Smooth muscle cell (in vitro differentiated cells): ENCODE results near the gene KRIT1. TPM values are rescaled to one million over a fixed set of nuclear protein-coding genes. Genes with fewer than 3 reads are reported as not detected.

Experiments
- DNase-seq: peaks from one replicate; lab custom pipeline; 2025; ENCODE audit not compliant: unreplicated experiment; lab: John Stamatoyannopoulos, UW
- H2AFZ ChIP-seq: fragments of 200-600 bp; sonication (generic); 2 replicates; pipeline ENCODE4 v1.6.0; 2016; ENCODE audit warnings: antibody characterized with exemption, low read depth, mild to moderate bottlenecking
- H3F3A ChIP-seq: fragments of 200-600 bp; sonication (generic); 2 replicates; pipeline ENCODE4 v1.6.0; 2017; ENCODE audit warnings: antibody characterized with exemption, low read depth
- H3K27ac ChIP-seq: fragments of 200-600 bp; sonication (generic); 2 replicates; pipeline ENCODE4 v1.5.1; 2016; ENCODE audit warnings: low read depth, mild to moderate bottlenecking
- H3K27me3 ChIP-seq: fragments of 200-600 bp; sonication (generic); 2 replicates; pipeline ENCODE4 v1.6.1; 2016; ENCODE audit warnings: low read depth, mild to moderate bottlenecking
- H3K36me3 ChIP-seq: fragments of 200-600 bp; sonication (generic); 2 replicates; pipeline ENCODE4 v1.5.1; 2016; ENCODE audit warnings: low read depth
- H3K4me1 ChIP-seq: fragments of 200-600 bp; sonication (generic); 2 replicates; pipeline ENCODE4 v1.5.1; 2016; ENCODE audit warnings: low read depth
- H3K4me2 ChIP-seq: fragments of 200-600 bp; sonication (generic); 2 replicates; pipeline ENCODE4 v1.6.0; 2016; ENCODE audit warnings: mild to moderate bottlenecking
- H3K4me3 ChIP-seq: fragments of 200-600 bp; sonication (generic); 2 replicates; pipeline ENCODE4 v1.5.1; 2016; ENCODE audit warnings: mild to moderate bottlenecking
- H3K79me2 ChIP-seq: fragments of 200-600 bp; sonication (generic); 2 replicates; pipeline ENCODE4 v1.6.0; 2016; ENCODE audit warnings: low read depth, mild to moderate bottlenecking
- H3K9ac ChIP-seq: fragments of 200-600 bp; sonication (generic); 2 replicates; pipeline ENCODE4 v1.6.0; 2016; ENCODE audit warnings: low read depth
- H3K9me3 ChIP-seq: fragments of 200-600 bp; sonication (generic); replicated peaks from 2 replicates; pipeline ENCODE4 v1.5.1; 2016; ENCODE audit warnings: low read depth
- H4K20me1 ChIP-seq: fragments of 200-600 bp; sonication (generic); 2 replicates; pipeline ENCODE4 v1.6.0; 2016; ENCODE audit warnings: low read depth
- WGBS: methylation state at CpG from one replicate; pipeline ENCODE4 v1.1.7; 2016; ENCODE audit warnings: low lambda C conversion rate; 5-methylcytosine and 5-hydroxymethylcytosine counted together
- microRNA-seq: library from miRNA; unstranded; fragments of <30 nt; microRNA quantifications from one replicate; pipeline ENCODE4, GENCODE V29; 2016; ENCODE audit warnings: borderline number of aligned reads
- polyA plus RNA-seq: library from polyadenylated mRNA; unstranded; fragments of >200 nt; fragmentation: Nextera tagmentation; extraction: Ambion mirVana; gene quantifications from 2 replicates; pipeline ENCODE4 v1.2.1, GENCODE V29; 2016
- small RNA-seq: library from RNA; depleted of rRNA; stranded (forward); fragments of <200 nt; gene quantifications from one replicate; pipeline ENCODE3, GENCODE V24; 2014
- total RNA-seq: library from RNA; depleted of rRNA; stranded (reverse); fragments of >200 nt; gene quantifications from 2 replicates; pipeline ENCODE4 v1.2.3, GENCODE V29; 2014
- TF ChIP-seq, protein P1 (sequence below): fragments of 200-600 bp; sonication (generic); IDR thresholded peaks from 2 replicates; pipeline ENCODE4 v1.5.1; 2017; ENCODE audit warnings: borderline replicate concordance, mild to moderate bottlenecking, antibody characterized with exemption; ENCODE audit not compliant: insufficient read depth, poor library complexity, severe bottlenecking

Gene KRIT1
- total and polyA plus RNA-seq, 2 experiments from 2014 or later = 14.9 to 34.4 TPM

DNA sequence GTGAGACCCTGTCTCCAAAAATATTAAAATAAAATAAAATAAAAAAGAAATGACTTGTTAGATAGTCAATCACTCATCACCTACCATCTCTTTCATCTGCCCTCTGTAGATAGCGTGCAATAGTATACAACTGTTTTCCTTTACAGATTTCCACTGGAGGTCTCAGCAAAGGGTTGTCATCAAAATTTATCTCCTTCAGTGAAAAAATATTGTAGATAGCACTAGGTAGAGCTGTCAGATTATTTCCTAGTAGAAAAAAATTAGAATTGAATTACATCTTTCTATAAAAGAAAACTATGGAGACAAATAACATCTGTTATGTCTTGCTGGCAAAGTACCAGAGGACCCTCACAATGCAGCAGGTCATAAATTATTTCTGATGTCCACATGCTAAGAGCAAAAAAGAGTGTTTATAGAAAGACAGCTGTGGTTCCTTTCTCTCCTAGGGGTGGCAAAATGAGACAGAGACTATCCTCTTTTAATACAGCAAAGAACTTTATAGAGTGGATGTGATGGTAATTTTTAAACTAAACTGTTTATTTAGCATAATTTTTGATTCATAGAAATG lies 95.2 kb downstream of the KRIT1 start:
- 81% methylated on average over 1 of the region's 1 CpG for WGBS
- Histone ChIP-seq H3F3A (no peaks in the 10 kb centered on the region), H4K20me1 (no peaks in the 10 kb centered on the region), H3K4me2 (no peak overlapping the region), H3K9ac (no peak overlapping the region), H3K36me3 (no peaks in the 10 kb centered on the region), H3K27ac (no peak overlapping the region), H3K9me3 (no peaks in the 10 kb centered on the region), H3K4me3 (no peak overlapping the region), H3K27me3 (no peaks in the 10 kb centered on the region), H3K79me2 (no peaks in the 10 kb centered on the region), H2AFZ (no peak overlapping the region), H3K4me1 (no peaks in the 10 kb centered on the region)
- no peak for DNase-seq
- TF ChIP-seq, protein P1, sequence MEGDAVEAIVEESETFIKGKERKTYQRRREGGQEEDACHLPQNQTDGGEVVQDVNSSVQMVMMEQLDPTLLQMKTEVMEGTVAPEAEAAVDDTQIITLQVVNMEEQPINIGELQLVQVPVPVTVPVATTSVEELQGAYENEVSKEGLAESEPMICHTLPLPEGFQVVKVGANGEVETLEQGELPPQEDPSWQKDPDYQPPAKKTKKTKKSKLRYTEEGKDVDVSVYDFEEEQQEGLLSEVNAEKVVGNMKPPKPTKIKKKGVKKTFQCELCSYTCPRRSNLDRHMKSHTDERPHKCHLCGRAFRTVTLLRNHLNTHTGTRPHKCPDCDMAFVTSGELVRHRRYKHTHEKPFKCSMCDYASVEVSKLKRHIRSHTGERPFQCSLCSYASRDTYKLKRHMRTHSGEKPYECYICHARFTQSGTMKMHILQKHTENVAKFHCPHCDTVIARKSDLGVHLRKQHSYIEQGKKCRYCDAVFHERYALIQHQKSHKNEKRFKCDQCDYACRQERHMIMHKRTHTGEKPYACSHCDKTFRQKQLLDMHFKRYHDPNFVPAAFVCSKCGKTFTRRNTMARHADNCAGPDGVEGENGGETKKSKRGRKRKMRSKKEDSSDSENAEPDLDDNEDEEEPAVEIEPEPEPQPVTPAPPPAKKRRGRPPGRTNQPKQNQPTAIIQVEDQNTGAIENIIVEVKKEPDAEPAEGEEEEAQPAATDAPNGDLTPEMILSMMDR = no peak

DNA sequence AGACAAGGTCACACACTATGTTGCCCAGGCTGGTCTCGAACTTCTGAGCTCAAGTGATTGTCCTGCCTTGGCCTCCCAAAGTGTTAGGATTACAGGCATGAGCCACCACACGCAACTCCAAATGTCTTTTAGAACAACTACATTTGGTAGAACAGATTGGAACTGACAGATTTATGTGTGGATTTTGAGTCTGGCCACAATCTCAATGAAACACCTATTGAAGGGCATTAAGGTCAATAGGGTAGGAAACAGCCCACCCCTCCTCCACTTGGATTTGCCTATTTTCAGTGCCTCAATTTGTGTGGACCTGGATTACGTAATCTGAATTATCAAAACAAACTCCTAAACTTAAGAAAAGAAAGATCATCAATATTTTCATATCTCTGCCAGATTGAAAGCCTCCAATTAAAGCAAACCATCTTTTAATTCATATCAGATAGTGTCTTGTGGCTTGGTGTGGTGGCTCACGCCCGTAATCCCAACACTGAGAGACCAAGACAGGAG lies 95.9 kb downstream of the KRIT1 start:
- H3K9ac ChIP-seq = no peak overlapping the region
- TF ChIP-seq, protein P1 = no peak
- no peaks in the 10 kb centered on the region for H3K36me3 ChIP-seq
- H3K4me2 ChIP-seq = no peak overlapping the region
- DNase-seq = no peak
- no peak overlapping the region for H3K4me3 ChIP-seq
- no peaks in the 10 kb centered on the region for H3F3A ChIP-seq
- H3K9me3 ChIP-seq = no peaks in the 10 kb centered on the region
- H2AFZ ChIP-seq = no peak overlapping the region
- H3K27me3 ChIP-seq = no peaks in the 10 kb centered on the region
- no peaks in the 10 kb centered on the region for H3K4me1 ChIP-seq
- WGBS = 94% methylated on average over 5 of the region's 5 CpGs
- H3K79me2 ChIP-seq = no peaks in the 10 kb centered on the region
- H4K20me1 ChIP-seq = no peaks in the 10 kb centered on the region
- no peak overlapping the region for H3K27ac ChIP-seq

Small RNAs within 50 kb of the gene (microRNA-seq; reads per million reads assigned to microRNA genes)
- gene MIR1285-1 = not detected

Small RNAs within 50 kb of the gene (small RNA-seq; reads per million reads assigned to genes)
- gene MIR1285-1 (not detected), gene RF00019 (not detected)

Other genes with a start within 250 kb of the KRIT1 start
- gene CYP51A1, start 111.4 kb downstream of the KRIT1 start, total RNA-seq = 104 and 127 TPM in 2 replicates
- 51.6 and 87.9 TPM in 2 replicates for gene CYP51A1, start 111.4 kb downstream of the KRIT1 start, polyA plus RNA-seq
- 0.09 TPM in 2 replicates for gene LRRD1, start 66.8 kb downstream of the KRIT1 start, total RNA-seq
- not detected in 2 replicates for gene LRRD1, start 66.8 kb downstream of the KRIT1 start, polyA plus RNA-seq
- gene ANKIB1, start 60 bp upstream of the KRIT1 start, total RNA-seq = 57.4 and 62.4 TPM in 2 replicates
- gene ANKIB1, start 60 bp upstream of the KRIT1 start, polyA plus RNA-seq = 12.9 TPM in 2 replicates
- gene GATAD1, start 201.6 kb upstream of the KRIT1 start, total RNA-seq = 21.8 and 33.9 TPM in 2 replicates
- 20.7 and 21.5 TPM in 2 replicates for gene GATAD1, start 201.6 kb upstream of the KRIT1 start, polyA plus RNA-seq
- 0.36 and 0.49 TPM in 2 replicates for gene ERVW-1, start 232.0 kb upstream of the KRIT1 start, total RNA-seq
- gene ERVW-1, start 232.0 kb upstream of the KRIT1 start, polyA plus RNA-seq = 0.25 TPM in 1 of 2 replicates, not detected in the other